ENCODE data around the gene FAM163A.

Gene FAM163A

GRCh38 chr1:179794669-179795068 is 51.6 kb downstream of the FAM163A start:
- no peak for TF ChIP-seq FOXP2 (optimal IDR thresholded peaks at IDR 0.05; ENCODE audit: borderline replicate concordance, extremely low read depth, extremely low read length, insufficient read depth)
- TF ChIP-seq, protein P1, sequence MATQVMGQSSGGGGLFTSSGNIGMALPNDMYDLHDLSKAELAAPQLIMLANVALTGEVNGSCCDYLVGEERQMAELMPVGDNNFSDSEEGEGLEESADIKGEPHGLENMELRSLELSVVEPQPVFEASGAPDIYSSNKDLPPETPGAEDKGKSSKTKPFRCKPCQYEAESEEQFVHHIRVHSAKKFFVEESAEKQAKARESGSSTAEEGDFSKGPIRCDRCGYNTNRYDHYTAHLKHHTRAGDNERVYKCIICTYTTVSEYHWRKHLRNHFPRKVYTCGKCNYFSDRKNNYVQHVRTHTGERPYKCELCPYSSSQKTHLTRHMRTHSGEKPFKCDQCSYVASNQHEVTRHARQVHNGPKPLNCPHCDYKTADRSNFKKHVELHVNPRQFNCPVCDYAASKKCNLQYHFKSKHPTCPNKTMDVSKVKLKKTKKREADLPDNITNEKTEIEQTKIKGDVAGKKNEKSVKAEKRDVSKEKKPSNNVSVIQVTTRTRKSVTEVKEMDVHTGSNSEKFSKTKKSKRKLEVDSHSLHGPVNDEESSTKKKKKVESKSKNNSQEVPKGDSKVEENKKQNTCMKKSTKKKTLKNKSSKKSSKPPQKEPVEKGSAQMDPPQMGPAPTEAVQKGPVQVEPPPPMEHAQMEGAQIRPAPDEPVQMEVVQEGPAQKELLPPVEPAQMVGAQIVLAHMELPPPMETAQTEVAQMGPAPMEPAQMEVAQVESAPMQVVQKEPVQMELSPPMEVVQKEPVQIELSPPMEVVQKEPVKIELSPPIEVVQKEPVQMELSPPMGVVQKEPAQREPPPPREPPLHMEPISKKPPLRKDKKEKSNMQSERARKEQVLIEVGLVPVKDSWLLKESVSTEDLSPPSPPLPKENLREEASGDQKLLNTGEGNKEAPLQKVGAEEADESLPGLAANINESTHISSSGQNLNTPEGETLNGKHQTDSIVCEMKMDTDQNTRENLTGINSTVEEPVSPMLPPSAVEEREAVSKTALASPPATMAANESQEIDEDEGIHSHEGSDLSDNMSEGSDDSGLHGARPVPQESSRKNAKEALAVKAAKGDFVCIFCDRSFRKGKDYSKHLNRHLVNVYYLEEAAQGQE (IDR thresholded peaks at IDR 0.05; ENCODE audit: insufficient read depth in 1 of 2, low read depth in 2 of 2, low read length in 2 of 2) = peak in 1 of 2 experiments; percentile 42; a peak in 1 of 4 replicates

DNA sequence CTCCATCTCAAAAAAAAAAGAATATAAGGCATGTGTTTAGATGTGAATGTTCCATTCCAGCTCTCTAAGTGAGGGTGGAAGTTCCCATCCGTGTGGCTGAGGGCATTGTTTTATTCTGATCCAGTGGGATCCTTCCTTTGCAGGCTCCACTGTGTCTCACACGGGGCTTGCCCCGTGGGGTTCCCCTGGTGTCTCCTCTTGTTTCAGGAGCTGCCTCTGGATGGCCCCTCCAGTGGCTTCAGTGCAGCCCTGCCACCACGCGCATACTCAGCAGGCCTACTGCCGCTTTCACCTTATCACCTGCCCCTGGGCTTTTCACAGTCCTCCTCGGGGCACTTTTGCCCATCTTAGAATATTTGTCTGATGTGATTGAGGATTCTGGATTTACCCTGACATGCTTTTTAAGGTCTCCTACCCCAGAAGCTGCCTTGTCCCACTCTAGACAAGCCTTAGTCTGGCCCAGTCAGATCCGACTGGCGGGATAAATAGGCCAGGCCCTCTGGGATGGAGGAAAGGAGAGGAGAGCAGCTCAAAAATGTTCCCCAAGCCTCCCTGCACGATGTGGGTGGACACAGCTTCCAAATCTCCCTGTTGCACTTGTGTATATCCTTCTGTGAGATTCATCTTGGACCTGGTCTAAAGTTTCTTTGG is 55.2 kb downstream of the FAM163A start:
- no peak for TF ChIP-seq FOXP2 (optimal IDR thresholded peaks at IDR 0.05; ENCODE audit: borderline replicate concordance, extremely low read depth, extremely low read length, insufficient read depth)
- no peak for TF ChIP-seq POLR2AphosphoS5 (IDR thresholded peaks at IDR 0.05; ENCODE audit: low read depth, low read length)
- no peak for TF ChIP-seq TAF1 (IDR thresholded peaks at IDR 0.05; ENCODE audit: borderline replicate concordance, insufficient read depth, low read length)
- TF ChIP-seq, protein P1 (IDR thresholded peaks at IDR 0.05; ENCODE audit: insufficient read depth in 1 of 2, low read depth in 2 of 2, low read length in 2 of 2) = no peak
- no peak for TF ChIP-seq SIN3A (IDR thresholded peaks at IDR 0.05; ENCODE audit: borderline replicate concordance, insufficient read depth, low read length)

- TF ChIP-seq SIN3A (IDR thresholded peaks at IDR 0.05; ENCODE audit: borderline replicate concordance, insufficient read depth, low read length) (no peak), TAF1 (IDR thresholded peaks at IDR 0.05; ENCODE audit: borderline replicate concordance, insufficient read depth, low read length) (no peak), POLR2AphosphoS5 (IDR thresholded peaks at IDR 0.05; ENCODE audit: low read depth, low read length) (no peak), FOXP2 (optimal IDR thresholded peaks at IDR 0.05; ENCODE audit: borderline replicate concordance, extremely low read depth, extremely low read length, insufficient read depth) (no peak)
- TF ChIP-seq, protein P1 (IDR thresholded peaks at IDR 0.05; ENCODE audit: insufficient read depth in 1 of 2, low read depth in 2 of 2, low read length in 2 of 2) = no peak
These were observed 55.9 kb downstream of the FAM163A start for GRCh38 chr1:179798864-179799516.

DNA sequence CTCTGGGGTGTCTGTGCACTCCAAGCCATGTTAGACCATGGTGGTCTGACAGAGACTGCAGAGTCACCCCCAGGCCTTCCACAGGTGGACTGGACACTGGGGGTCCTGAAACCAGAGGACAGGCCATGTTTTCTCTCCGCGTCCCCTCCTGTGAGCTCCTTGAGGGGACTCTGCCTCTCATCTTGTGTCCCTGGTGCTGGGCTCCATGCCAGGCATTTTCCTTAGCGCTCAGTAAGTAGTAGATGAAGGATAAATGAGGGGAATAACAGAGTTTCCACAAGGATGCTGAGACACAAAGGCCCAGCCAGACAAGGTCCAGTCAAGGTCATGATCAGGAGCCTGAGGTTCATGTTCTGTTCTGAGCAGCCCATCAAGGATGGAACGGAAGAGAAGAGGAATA is 57.4 kb downstream of the FAM163A start:
- TF ChIP-seq, protein P1 (IDR thresholded peaks at IDR 0.05; ENCODE audit: insufficient read depth in 1 of 2, low read depth in 2 of 2, low read length in 2 of 2) = no peak
- TF ChIP-seq SIN3A (IDR thresholded peaks at IDR 0.05; ENCODE audit: borderline replicate concordance, insufficient read depth, low read length) = no peak

DNA sequence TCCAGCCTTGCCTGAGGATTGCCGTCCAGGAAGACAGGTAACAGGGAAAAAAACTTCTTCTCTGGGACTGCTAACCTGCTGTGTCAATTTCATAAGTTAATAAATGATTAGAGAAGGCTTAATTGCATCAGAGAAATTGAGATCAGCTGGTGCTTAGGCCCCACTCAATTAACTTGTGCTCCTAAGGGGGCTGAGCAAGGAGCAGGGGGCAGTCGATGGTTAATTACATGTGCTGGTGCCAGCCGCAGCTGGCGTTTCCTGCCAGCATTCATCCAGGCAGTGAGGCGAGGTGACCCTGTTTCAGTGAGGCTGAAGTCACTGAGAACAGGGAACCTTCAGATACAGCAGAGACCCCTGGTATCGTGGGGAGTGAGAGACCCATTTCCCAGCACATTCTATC is 60.0 kb downstream of the FAM163A start:
- no peak for TF ChIP-seq SIN3A (IDR thresholded peaks at IDR 0.05; ENCODE audit: borderline replicate concordance, insufficient read depth, low read length)
- no peak for TF ChIP-seq FOXP2 (optimal IDR thresholded peaks at IDR 0.05; ENCODE audit: borderline replicate concordance, extremely low read depth, extremely low read length, insufficient read depth)
